ENCODE measurements around the gene PPAN.

Gene PPAN

GRCh38 chr19:10076535-10076934 lies 29.6 kb upstream of the PPAN start:
- TF ChIP-seq ZNF202 (tag by site-specific recombination; IDR thresholded peaks at IDR 0.05; ENCODE audit: borderline replicate concordance) (no peak), ZNF366 (tag by site-specific recombination; conservative IDR thresholded peaks at IDR 0.05) (peak; percentile 79), ZNF23 (tag by site-specific recombination; IDR thresholded peaks at IDR 0.05; ENCODE audit: borderline replicate concordance) (no peak)
- H3K36me3 ChIP-seq (ENCODE audit: control insufficient read depth in 2 of 2, insufficient read depth in 1 of 2, low read length in 2 of 2) = no peaks in the 10 kb centered on the region
- no peak overlapping the region for H3K4me3 ChIP-seq (ENCODE audit: low read depth, low read length)
- H3K27ac ChIP-seq (ENCODE audit: extremely low read depth, low read depth, low read length) = no peak overlapping the region
- ChIA-PET POLR2A (no interaction called here), CTCF (interaction anchor here (0.9 kb wide), 1 partner anchor 174 kb away, joined by 7 read pairs; no protein-coding TSS in a partner anchor)
- no peaks in the 10 kb centered on the region for H3K4me1 ChIP-seq (ENCODE audit: control insufficient read depth, insufficient read depth, low read length)
- no peaks in the 10 kb centered on the region for H3K9me3 ChIP-seq (ENCODE audit: control insufficient read depth, insufficient read depth, low read depth, low read length)

GRCh38 chr19:10078329-10078728 lies 27.8 kb upstream of the PPAN start:
- POLR2A ChIA-PET = no interaction called here
- CTCF ChIA-PET = interaction anchor here (0.5 kb wide), 1 partner anchor 78 kb away, joined by 4 read pairs; no protein-coding TSS in a partner anchor
- no peak for TF ChIP-seq GLI4 (tag by site-specific recombination; IDR thresholded peaks at IDR 0.05)
- Histone ChIP-seq H3K27ac (ENCODE audit: extremely low read depth, low read depth, low read length) (no peak overlapping the region), H3K9me3 (ENCODE audit: control insufficient read depth, insufficient read depth, low read depth, low read length) (no peaks in the 10 kb centered on the region), H3K4me3 (ENCODE audit: low read depth, low read length) (no peak overlapping the region), H3K4me1 (ENCODE audit: control insufficient read depth, insufficient read depth, low read length) (no peaks in the 10 kb centered on the region), H3K36me3 (ENCODE audit: control insufficient read depth in 2 of 2, insufficient read depth in 1 of 2, low read length in 2 of 2) (no peaks in the 10 kb centered on the region)

- Histone ChIP-seq H3K4me3 (ENCODE audit: low read depth, low read length) (no peak overlapping the region), H3K36me3 (ENCODE audit: control insufficient read depth in 2 of 2, insufficient read depth in 1 of 2, low read length in 2 of 2) (no peaks in the 10 kb centered on the region), H3K9me3 (ENCODE audit: control insufficient read depth, insufficient read depth, low read depth, low read length) (no peaks in the 10 kb centered on the region), H3K4me1 (ENCODE audit: control insufficient read depth, insufficient read depth, low read length) (no peaks in the 10 kb centered on the region), H3K27ac (ENCODE audit: extremely low read depth, low read depth, low read length) (no peak overlapping the region)
- TF ChIP-seq HOXA7 (CRISPR knock-in tag; IDR thresholded peaks at IDR 0.05; ENCODE audit: borderline replicate concordance) = no peak
- TF ChIP-seq ZFHX2 (tag by site-specific recombination; conservative IDR thresholded peaks at IDR 0.05) = peak; percentile 67
- TF ChIP-seq EGR2 (tag by site-specific recombination; IDR thresholded peaks at IDR 0.05; ENCODE audit: low read depth) = peak; percentile 81
- ChIA-PET POLR2A (interaction anchor here (0.5 kb wide), 1 partner anchor 18 kb away, joined by 4 read pairs; no protein-coding TSS in a partner anchor), CTCF (interaction anchor here (0.6 kb wide), 1 partner anchor 85 kb away, joined by 4 read pairs; no protein-coding TSS in a partner anchor)
Measured at GRCh38 chr19:10079031-10079453, 27.1 kb upstream of the PPAN start.

GRCh38 chr19:10083911-10084310 lies 22.3 kb upstream of the PPAN start:
- no peak overlapping the region for H3K27ac ChIP-seq (ENCODE audit: extremely low read depth, low read depth, low read length)
- no peaks in the 10 kb centered on the region for H3K4me1 ChIP-seq (ENCODE audit: control insufficient read depth, insufficient read depth, low read length)
- no peaks in the 10 kb centered on the region for H3K9me3 ChIP-seq (ENCODE audit: control insufficient read depth, insufficient read depth, low read depth, low read length)
- H3K36me3 ChIP-seq (ENCODE audit: control insufficient read depth in 2 of 2, insufficient read depth in 1 of 2, low read length in 2 of 2) = no peaks in the 10 kb centered on the region
- TF ChIP-seq ZNF449 (tag by site-specific recombination; IDR thresholded peaks at IDR 0.05) (no peak), MZF1 (tag by site-specific recombination; IDR thresholded peaks at IDR 0.05; ENCODE audit: borderline replicate concordance) (peak; percentile 63; the same call in 1 of the 2 replicates)
- CTCF ChIA-PET = interaction anchor here (0.6 to 1.0 kb wide), 4 partner anchors 20 to 344 kb away, joined by 3 read pairs; no protein-coding TSS in a partner anchor
- no peak overlapping the region for H3K4me3 ChIP-seq (ENCODE audit: low read depth, low read length)
- POLR2A ChIA-PET = interaction anchor here (1.7 kb wide), 1 partner anchor 12 kb away, joined by 4 read pairs; no protein-coding TSS in a partner anchor

- Histone ChIP-seq H3K27ac (ENCODE audit: extremely low read depth, low read depth, low read length) (no peak overlapping the region), H3K9me3 (ENCODE audit: control insufficient read depth, insufficient read depth, low read depth, low read length) (no peaks in the 10 kb centered on the region), H3K36me3 (ENCODE audit: control insufficient read depth in 2 of 2, insufficient read depth in 1 of 2, low read length in 2 of 2) (no peaks in the 10 kb centered on the region), H3K4me1 (ENCODE audit: control insufficient read depth, insufficient read depth, low read length) (no peaks in the 10 kb centered on the region), H3K4me3 (ENCODE audit: low read depth, low read length) (no peak overlapping the region)
- POLR2A ChIA-PET = interaction anchor here (1.7 kb wide), 1 partner anchor 11 kb away, joined by 4 read pairs; no protein-coding TSS in a partner anchor
- TF ChIP-seq ZNF121 (tag by site-specific recombination; IDR thresholded peaks at IDR 0.05) = peak; percentile 78
- no peak for TF ChIP-seq ZNF16 (tag by site-specific recombination; IDR thresholded peaks at IDR 0.05; ENCODE audit: low read depth)
- CTCF ChIA-PET = interaction anchor here (0.6 to 1.0 kb wide), 3 partner anchors 19 to 1435 kb away, joined by 3 read pairs; no protein-coding TSS in a partner anchor
Measured at GRCh38 chr19:10084803-10085202, 21.4 kb upstream of the PPAN start.
